ENCODE results near the gene NSUN4.
"Not testable (repeated sequence)": the region's sequence is repeated elsewhere in the genome, so short reads cannot be mapped to it uniquely, and the experiment has no call there.

The NSUN4 gene

DNA sequence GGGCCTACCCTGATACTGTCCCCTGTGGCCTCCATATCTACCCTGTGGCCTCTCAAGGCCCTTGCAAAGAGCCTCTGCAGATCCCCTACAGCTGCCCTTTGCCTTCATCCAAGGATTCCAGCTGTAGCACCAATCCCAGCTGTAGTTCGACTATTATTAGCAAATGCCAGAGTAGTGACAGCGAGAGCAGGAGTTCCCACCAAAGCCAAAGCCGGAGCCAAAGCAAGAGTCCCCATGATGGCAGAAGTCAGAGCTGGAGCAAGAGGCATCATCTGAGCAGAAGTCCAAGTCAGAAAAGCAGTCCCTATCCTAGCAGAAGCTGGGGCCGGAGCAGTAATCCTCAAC, 2.7 kb downstream of the NSUN4 start:
- no peak for DNase-seq (ENCODE audit: low read depth)
- TF ChIP-seq CTCF (IDR thresholded peaks at IDR 0.05; ENCODE audit: low read depth, low read length, missing control alignments), result no peak
- no peak overlapping the region for H3K4me3 ChIP-seq (ENCODE audit: low read depth, low read length)

- no peak overlapping the region for H3K4me3 ChIP-seq (ENCODE audit: low read depth, low read length)
- DNase-seq (ENCODE audit: low read depth), result no peak
- no peak for TF ChIP-seq CTCF (IDR thresholded peaks at IDR 0.05; ENCODE audit: low read depth, low read length, missing control alignments)
Observed at GRCh38 chr1:46343705-46344104, 3.1 kb downstream of the NSUN4 start.

DNA sequence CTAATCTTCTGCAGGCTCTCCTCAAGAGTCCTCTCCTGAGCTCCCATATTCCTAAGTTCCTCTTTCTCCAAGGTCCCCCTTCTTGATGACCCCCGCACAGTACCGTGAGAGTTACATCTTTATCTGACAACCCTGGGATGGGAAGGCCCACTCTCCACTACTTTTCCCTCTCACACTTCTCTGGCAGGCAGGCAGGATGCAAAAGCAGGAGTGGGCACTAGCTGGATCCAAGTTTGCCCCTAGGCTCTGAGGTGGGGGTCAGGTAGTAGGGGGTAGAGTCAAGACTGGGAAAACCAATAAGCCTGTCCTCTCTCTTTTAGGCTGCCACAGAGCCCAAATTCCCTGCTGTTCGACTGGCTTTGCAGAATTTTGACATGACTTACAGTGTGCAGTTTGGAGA, 3.9 kb downstream of the NSUN4 start:
- H3K4me3 ChIP-seq (ENCODE audit: low read depth, low read length), result no peak overlapping the region
- no peak for TF ChIP-seq CTCF (IDR thresholded peaks at IDR 0.05; ENCODE audit: low read depth, low read length, missing control alignments)
- no peak for DNase-seq (ENCODE audit: low read depth)

GRCh38 chr1:46345281-46345680, 4.7 kb downstream of the NSUN4 start:
- DNase-seq (ENCODE audit: low read depth), result no peak
- no peak for TF ChIP-seq CTCF (IDR thresholded peaks at IDR 0.05; ENCODE audit: low read depth, low read length, missing control alignments)

DNA sequence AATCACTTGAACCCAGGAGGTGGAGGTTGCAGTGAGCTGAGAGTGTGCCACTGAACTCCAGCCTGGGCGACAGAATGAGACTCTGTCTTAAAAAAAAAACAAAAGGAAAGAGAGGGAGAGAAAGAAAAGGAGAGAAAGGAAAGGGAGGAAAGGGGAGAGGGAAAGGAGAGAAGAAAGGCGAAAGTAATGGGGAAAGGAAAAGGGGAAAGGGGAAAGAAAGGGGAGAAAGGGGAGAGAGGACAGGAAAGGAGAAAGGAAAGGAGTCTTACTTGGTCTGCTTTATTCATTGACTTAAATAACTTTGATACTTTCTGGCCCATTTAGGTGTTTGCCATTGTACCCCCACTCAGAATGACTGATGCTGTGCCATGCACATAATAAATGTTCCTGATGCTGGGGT, 11.8 kb downstream of the NSUN4 start:
- no peak for TF ChIP-seq CTCF (IDR thresholded peaks at IDR 0.05; ENCODE audit: low read depth, low read length, missing control alignments)
- H3K4me3 ChIP-seq (ENCODE audit: low read depth, low read length), result no peak overlapping the region
- DNase-seq (ENCODE audit: low read depth), result no peak

More at GRCh38 chr1:46345281-46345680, 4.7 kb downstream of the NSUN4 start:
- H3K4me3 ChIP-seq (ENCODE audit: low read depth, low read length), result no peak overlapping the region

DNA sequence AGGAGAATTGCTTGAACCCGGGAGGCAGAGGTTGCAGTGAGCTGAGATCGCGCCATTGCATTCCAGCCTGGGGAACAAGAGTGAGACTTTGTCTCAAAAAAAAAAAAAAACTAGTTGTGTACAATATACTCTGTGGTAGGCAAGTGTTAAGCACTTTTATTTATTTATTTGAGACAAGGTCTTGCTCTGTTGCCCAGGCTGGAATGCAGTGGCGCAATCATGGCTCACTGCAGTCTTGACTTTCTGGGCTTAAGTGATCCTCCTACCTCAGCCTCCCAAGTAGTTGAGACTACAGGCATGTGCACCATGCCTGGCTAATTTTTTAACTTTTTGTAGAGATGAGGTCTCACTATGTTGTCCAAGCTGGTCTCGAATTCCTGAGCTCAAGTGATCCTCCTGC, 15.3 kb downstream of the NSUN4 start:
- H3K4me3 ChIP-seq (ENCODE audit: low read depth, low read length); DNase-seq (ENCODE audit: low read depth): not testable (repeated sequence)

- H3K4me3 ChIP-seq (ENCODE audit: low read depth, low read length), result no peak overlapping the region
- no peak for DNase-seq (ENCODE audit: low read depth)
- no peak for TF ChIP-seq CTCF (IDR thresholded peaks at IDR 0.05; ENCODE audit: low read depth, low read length, missing control alignments)
Observed at GRCh38 chr1:46362158-46362557, 21.6 kb downstream of the NSUN4 start.

- no peak for TF ChIP-seq CTCF (IDR thresholded peaks at IDR 0.05; ENCODE audit: low read depth, low read length, missing control alignments)
- DNase-seq (ENCODE audit: low read depth), result no peak
- H3K4me3 ChIP-seq (ENCODE audit: low read depth, low read length), result no peak overlapping the region
Observed at GRCh38 chr1:46363121-46363520, 22.5 kb downstream of the NSUN4 start.

Data from GM12864 (cell line).